ENCODE data around the gene CRACDL. TPM values are rescaled to one million over a fixed set of nuclear protein-coding genes. Genes with fewer than 3 reads are reported as not detected.
"Not testable (repeated sequence)": the region's sequence is repeated elsewhere in the genome, so short reads cannot be mapped to it uniquely, and the experiment has no call there.

The CRACDL gene
- total RNA-seq, 1 experiment from 2014 or later = 0.08 TPM

DNA sequence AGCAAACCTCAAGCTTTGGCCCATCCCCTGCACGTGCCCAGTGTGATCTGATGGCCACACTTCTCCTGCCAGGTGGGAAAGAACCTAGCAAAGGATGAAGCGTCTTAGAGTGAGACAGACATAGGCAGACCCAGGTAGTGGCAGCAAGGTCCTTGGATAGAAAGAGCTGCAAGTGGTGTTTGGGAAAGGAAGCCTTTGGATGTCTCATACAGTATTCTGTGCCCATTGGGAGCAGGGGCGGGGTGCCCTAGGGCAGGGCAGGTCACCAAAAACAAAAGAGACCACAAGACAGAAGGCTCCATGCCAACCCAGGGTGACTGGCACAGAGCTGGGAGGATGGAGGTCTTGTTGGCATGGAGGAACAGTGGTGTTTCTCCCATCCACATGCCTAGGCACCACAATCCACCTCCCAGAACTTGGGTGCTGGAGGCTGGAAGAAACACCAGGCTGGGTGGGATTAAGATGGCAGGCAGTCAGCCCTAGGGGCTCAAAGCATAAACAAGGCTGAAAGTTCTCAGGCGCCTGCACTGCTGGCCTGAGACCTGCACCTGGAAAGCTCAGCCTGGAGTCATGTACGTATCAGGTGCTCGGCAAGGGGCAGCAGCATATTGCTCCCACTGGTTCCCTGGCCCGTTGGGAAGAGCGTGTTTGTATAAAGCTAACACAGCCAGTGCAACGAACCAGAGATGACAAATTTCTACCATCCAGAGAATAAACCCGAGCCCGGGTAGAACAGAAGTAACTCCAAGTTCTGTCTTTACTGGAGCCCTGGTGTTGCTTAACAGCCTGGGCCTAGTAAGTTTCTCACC is 52.9 kb downstream of the CRACDL start:
- DNase-seq (ENCODE audit: low spot score) = no peak

GRCh38 chr2:98882368-98882767 is 53.7 kb downstream of the CRACDL start:
- no peak for DNase-seq (ENCODE audit: low spot score)

- no peak for DNase-seq (ENCODE audit: low spot score)
These were observed 54.8 kb downstream of the CRACDL start for GRCh38 chr2:98881153-98881650.

- DNase-seq (ENCODE audit: low spot score) = no peak
These were observed 55.5 kb downstream of the CRACDL start for GRCh38 chr2:98880266-98881152.

GRCh38 chr2:98877658-98878057 is 58.4 kb downstream of the CRACDL start:
- not testable (repeated sequence) for DNase-seq (ENCODE audit: low spot score)

DNA sequence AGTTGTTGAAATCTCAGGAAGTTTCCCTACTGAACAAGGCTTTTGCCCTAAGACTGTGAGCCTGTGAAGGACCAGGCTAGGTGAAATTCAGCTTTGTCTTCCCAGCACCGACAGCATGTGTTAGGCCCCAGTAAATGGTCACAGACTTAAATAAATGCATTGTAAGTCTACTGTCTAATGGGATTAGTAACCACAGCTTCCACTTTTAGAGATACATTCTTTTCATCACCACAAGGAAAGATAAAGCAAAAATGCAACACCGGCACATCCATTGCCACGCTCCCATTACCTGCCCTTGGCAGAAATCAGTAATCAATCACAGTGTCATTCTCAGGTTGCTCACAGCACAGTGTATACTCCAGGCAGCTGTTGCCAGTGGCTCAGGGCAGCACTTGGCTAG is 59.3 kb downstream of the CRACDL start:
- DNase-seq (ENCODE audit: low spot score) = no peak

DNA sequence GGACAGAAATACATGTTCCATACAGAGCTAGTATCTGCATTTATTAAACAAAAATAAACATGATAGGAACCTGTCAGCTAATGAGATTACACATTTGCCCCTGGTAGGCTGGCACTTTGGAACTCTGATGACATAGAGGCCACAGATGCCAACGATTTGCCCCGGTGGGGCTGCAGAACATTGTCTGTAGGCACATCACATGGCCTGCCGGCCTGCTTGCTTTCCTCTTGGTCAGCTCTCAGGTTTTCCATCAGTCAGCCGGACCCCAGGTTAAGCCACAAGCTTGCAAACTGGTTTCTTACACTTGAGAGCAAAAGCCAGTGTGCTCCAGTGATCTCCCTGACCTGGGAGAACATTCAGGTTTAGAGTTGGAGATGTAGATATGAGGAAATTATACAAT is 60.3 kb downstream of the CRACDL start:
- no peak for DNase-seq (ENCODE audit: low spot score)

- no peak for DNase-seq (ENCODE audit: low spot score)
These were observed 60.8 kb downstream of the CRACDL start for GRCh38 chr2:98875081-98875728.

- DNase-seq (ENCODE audit: low spot score) = no peak
These were observed 61.8 kb downstream of the CRACDL start for GRCh38 chr2:98874186-98874689.

DNA sequence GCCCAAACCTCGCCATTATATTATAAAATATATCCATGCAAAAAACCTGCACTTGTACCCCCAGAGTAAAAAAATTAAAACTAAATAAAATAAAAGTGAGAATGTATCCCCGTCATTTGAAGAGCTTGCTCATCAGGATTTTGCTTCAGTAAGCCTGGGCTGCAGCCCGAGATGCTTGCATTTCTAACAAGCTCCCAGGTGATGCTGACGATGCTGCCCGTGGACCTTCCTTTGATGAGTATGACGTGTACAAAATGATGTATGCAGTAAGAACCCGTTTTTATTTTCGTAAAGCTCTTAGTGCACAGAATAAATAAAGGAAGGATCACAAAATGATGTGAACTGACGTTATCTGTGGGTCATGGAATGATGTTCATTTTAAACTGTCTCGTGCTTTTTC is 63.5 kb downstream of the CRACDL start:
- no peak for DNase-seq (ENCODE audit: low spot score)

DNA sequence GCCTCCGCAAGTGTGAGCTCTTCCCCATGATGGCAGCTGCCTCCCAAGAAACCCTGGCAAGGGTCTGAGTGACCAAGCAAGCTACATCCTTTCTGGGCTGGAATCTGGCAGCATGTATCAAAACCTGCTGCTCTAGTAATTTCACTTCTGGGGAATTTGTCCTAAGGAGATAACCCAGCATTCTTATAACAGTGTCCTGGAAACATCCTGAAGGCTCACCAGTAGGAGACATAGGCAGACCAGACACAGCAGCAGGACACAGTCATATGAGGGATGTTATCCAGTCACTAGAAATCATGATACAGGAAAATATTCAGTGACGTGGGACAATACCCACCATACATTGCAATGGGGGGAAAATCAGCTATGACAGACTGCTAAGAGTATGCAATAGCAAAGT is 64.5 kb downstream of the CRACDL start:
- no peak for DNase-seq (ENCODE audit: low spot score)

- DNase-seq (ENCODE audit: low spot score) = no peak
These were observed 65.4 kb downstream of the CRACDL start for GRCh38 chr2:98870516-98871158.

DNA sequence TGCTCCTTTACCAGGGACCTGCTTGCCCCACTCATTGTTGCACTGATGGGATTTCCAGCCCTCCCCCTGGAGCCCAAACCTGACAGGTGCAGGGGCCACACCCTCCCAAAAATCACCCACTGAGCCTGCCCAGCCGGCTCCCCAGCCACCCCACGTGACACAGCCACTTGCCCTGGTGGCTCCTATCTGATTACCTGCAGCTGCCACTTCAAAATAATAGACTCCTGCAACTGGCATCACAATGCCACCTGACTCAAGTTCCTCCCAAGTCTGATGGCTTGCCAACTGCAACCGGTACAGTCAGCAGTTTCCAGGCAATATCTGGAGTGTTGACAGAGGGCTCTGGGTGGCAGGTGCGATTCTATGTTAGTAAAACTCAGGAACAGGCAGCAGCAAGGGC is 66.2 kb downstream of the CRACDL start:
- no peak for DNase-seq (ENCODE audit: low spot score)

DNA sequence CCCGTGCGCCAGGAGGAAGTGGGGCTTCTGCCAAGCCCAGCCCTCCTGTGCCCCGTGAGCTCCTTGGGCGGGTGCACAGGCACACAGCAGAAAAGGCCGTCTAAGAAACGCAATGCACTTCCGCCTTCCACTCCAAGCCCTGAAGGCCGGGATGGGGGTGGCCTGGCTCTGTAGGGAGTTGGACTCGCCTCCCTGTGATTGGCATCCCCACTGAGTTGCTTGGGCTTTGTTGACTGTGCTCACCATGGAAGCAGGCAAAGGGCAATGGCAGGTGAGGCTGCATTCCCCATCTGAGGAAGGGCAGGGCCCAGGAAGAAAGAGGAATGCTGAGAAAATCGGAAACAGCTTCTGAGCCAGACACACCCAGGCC is 66.8 kb downstream of the CRACDL start:
- DNase-seq (ENCODE audit: low spot score) = no peak

DNA sequence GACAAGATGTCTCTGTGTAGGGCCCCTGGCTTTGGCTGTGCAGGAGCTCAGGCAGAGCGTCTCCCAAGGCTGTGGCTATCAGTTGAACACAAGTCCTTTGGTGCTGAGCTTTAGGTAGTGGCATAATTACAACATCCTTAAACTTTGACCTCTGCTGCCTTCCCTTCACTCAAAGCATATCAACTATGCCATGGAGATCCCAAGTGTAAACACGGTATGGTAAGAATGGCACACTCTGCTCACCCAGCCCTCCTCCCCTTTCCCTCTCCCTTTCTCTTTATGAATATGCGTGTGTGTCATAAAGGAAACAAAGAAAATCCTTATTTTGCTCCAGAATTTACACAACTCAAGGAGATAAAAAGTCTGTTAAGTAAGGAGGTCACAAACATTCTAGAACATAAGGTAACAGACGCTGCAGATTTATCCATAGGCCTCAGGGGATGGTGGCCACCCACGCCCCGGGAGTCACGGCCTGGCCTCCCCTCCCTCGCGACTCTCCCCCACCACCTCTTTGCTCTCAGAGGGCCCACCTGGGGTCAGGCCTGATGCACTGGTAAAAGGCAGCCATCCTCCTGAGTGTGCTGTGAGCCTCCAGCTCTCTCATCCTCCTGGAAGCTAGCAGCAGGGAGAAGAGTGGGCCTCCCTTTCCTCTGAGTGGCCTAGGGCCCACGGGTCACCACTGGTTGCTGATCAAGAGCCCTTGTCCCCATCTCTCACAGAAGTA is 67.3 kb downstream of the CRACDL start:
- DNase-seq (ENCODE audit: low spot score) = no peak

DNA sequence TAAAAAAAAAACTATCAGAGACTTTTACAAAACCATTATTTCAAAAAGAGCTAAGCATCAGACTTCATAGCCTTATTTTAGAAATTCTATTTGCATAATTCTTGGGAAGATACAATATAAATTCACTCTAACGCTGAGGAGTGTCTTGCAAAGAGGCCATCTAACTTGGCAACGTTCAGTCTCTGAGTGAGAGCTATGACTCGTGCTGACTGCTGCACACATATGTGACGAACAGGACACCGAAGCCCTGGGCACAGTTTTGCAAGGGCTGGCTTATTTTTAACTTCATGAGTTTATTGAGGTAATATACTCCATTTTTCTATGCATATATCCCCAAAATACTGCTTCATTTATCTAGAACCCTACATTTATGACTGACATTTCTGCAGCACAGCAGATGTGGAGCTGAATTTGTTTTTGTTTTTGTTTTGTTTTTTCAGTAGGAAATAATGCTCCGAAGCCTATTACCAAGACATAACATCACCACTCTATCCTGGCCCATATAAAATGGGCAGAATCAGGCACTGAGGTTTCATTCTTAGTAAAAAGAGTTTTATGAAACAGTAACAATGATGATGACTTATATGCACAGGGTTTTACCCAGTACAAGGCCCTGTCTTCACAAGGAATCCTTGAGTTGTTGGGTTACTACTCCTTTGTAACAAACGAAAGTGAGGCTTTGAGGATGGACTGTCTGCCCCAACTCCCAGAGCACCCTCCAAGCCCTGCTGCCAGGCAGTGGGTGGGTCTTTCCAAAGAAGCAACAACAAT is 68.3 kb downstream of the CRACDL start:
- DNase-seq (ENCODE audit: low spot score) = no peak

GRCh38 chr2:98866033-98866432 is 70.0 kb downstream of the CRACDL start:
- no peak for DNase-seq (ENCODE audit: low spot score)

DNA sequence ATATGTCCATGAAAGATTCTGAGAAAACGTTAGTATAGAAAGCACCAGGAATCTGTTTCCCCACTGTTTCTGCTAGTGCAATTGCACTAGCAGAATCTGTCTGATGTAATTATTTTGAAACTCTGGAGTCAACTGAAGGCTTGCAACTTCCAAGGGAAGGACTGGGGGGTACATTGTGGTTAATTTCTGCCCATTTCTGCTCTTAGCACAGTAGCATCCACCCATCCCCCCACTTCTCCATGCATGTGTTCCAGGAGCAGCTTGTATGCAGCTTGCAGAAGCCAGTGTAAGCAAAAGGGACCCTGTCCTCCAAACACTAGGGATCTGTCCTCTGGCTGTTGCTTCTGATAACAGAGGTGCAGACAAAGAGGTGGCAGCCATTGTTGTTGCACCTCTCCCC is 74.4 kb downstream of the CRACDL start:
- DNase-seq (ENCODE audit: low spot score) = no peak

GRCh38 chr2:98859323-98859722 is 76.7 kb downstream of the CRACDL start:
- no peak for DNase-seq (ENCODE audit: low spot score)

DNA sequence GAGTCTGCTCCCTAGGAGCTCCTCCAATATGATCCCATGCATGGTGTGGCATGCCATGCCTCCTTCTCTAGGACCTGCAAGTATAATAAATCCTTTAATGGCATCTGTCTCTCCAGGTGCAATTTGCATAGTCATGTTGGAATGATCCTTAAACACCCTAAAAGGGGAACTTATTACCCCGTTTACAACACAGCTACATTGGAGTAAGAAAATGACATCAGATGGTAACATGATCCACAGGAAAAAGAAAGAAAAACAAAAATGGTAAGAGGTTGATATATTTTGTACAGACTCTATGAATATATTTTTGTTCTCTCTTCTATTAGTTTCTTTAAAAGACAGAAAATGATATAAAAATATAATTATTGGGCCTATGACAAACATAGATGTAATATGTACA is 79.0 kb downstream of the CRACDL start:
- DNase-seq (ENCODE audit: low spot score) = no peak

Measured in H4 (cell line).